GOT3 (cell line): ENCODE data around the gene SCNN1B.
"Not testable (repeated sequence)": the region's sequence is repeated elsewhere in the genome, so short reads cannot be mapped to it uniquely, and the experiment has no call there.

Experiments used
- DNase-seq: peaks from one replicate; lab custom pipeline; 2025; ENCODE audit warnings: mixed read lengths; lab: John Stamatoyannopoulos, UW

SCNN1B gene

GRCh38 chr16:23355106-23355670 lies 53.1 kb downstream of the SCNN1B start:
- DNase-seq, result no peak

GRCh38 chr16:23356941-23357340 lies 54.8 kb downstream of the SCNN1B start:
- DNase-seq, result no peak

- DNase-seq, result no peak
These were observed 55.7 kb downstream of the SCNN1B start for GRCh38 chr16:23357761-23358290.

- no peak for DNase-seq
These were observed 57.1 kb downstream of the SCNN1B start for GRCh38 chr16:23359092-23359760.

GRCh38 chr16:23362460-23363317 lies 60.6 kb downstream of the SCNN1B start:
- no peak for DNase-seq

GRCh38 chr16:23365602-23366240 lies 63.6 kb downstream of the SCNN1B start:
- no peak for DNase-seq

- DNase-seq, result not testable (repeated sequence)
These were observed 64.2 kb downstream of the SCNN1B start for GRCh38 chr16:23366341-23366740.

GRCh38 chr16:23367564-23367963 lies 65.5 kb downstream of the SCNN1B start:
- no peak for DNase-seq

GRCh38 chr16:23367988-23368387 lies 65.9 kb downstream of the SCNN1B start:
- no peak for DNase-seq

GRCh38 chr16:23368469-23368868 lies 66.4 kb downstream of the SCNN1B start:
- no peak for DNase-seq

GRCh38 chr16:23369416-23369815 lies 67.3 kb downstream of the SCNN1B start:
- no peak for DNase-seq

GRCh38 chr16:23371368-23371767 lies 69.3 kb downstream of the SCNN1B start:
- no peak for DNase-seq

- DNase-seq, result no peak
These were observed 71.5 kb downstream of the SCNN1B start for GRCh38 chr16:23373436-23374219.

GRCh38 chr16:23374721-23375510 lies 72.8 kb downstream of the SCNN1B start:
- DNase-seq, result no peak

GRCh38 chr16:23375643-23376042 lies 73.5 kb downstream of the SCNN1B start:
- DNase-seq, result no peak

GRCh38 chr16:23377071-23377931 lies 75.2 kb downstream of the SCNN1B start:
- no peak for DNase-seq

- no peak for DNase-seq
These were observed 76.2 kb downstream of the SCNN1B start for GRCh38 chr16:23378256-23378655.

- DNase-seq, result no peak
These were observed 76.8 kb downstream of the SCNN1B start for GRCh38 chr16:23378921-23379320.

GRCh38 chr16:23379707-23380106 lies 77.6 kb downstream of the SCNN1B start:
- DNase-seq, result no peak

GRCh38 chr16:23380501-23380951 lies 78.4 kb downstream of the SCNN1B start:
- no peak for DNase-seq
